Glutamatergic neuron (in vitro differentiated cells): Measurements from ENCODE around the gene C19orf73. TPM values are rescaled to one million over a fixed set of nuclear protein-coding genes. Genes with fewer than 3 reads are reported as not detected.

Experiments used
- DNase-seq: peaks from one replicate; pipeline ENCODE4 v3.0.0; 2022
- H3K27ac Mint-ChIP-seq: one replicate; pipeline ENCODE4 v1.8.0; 2020; ENCODE audit warnings: mild to moderate bottlenecking, mixed read lengths, inconsistent platforms; ENCODE audit not compliant: unreplicated experiment
- H3K27me3 Mint-ChIP-seq: one replicate; pipeline ENCODE4 v1.8.0; 2020; ENCODE audit warnings: mild to moderate bottlenecking, moderate library complexity, mixed read lengths, inconsistent platforms; ENCODE audit not compliant: unreplicated experiment
- H3K36me3 Mint-ChIP-seq: one replicate; pipeline ENCODE4 v1.8.0; 2020; ENCODE audit warnings: mild to moderate bottlenecking, mixed read lengths, inconsistent platforms; ENCODE audit not compliant: unreplicated experiment
- H3K4me1 Mint-ChIP-seq: one replicate; pipeline ENCODE4 v1.8.0; 2020; ENCODE audit warnings: mild to moderate bottlenecking, low read depth, mixed read lengths, inconsistent platforms; ENCODE audit not compliant: unreplicated experiment
- H3K4me3 Mint-ChIP-seq: one replicate; pipeline ENCODE4 v1.8.0; 2020; ENCODE audit warnings: mild to moderate bottlenecking, mixed read lengths, inconsistent platforms; ENCODE audit not compliant: unreplicated experiment
- H3K9me3 Mint-ChIP-seq: one replicate; pipeline ENCODE4 v1.8.0; 2020; ENCODE audit warnings: mild to moderate bottlenecking, moderate library complexity, mixed read lengths, inconsistent platforms; ENCODE audit not compliant: unreplicated experiment
- total RNA-seq: library from RNA; stranded (reverse); fragmentation: NEBNext Ultra II Directional; extraction: Animal tissue kit (Norgen Biotek cat#: 25700); gene quantifications from one replicate; pipeline ENCODE4 v1.2.1, GENCODE V29; 2021; ENCODE audit not compliant: unreplicated experiment
- TF ChIP-seq, protein P1 (sequence below): fragments of 200-600 bp; sonication (generic); IDR thresholded peaks from one replicate; pipeline ENCODE4 v1.5.0; 2021; ENCODE audit not compliant: partially characterized antibody, unreplicated experiment

Gene C19orf73
- total RNA-seq, 1 donor from 2014 or later = 3.2 TPM

- TF ChIP-seq, protein P1, sequence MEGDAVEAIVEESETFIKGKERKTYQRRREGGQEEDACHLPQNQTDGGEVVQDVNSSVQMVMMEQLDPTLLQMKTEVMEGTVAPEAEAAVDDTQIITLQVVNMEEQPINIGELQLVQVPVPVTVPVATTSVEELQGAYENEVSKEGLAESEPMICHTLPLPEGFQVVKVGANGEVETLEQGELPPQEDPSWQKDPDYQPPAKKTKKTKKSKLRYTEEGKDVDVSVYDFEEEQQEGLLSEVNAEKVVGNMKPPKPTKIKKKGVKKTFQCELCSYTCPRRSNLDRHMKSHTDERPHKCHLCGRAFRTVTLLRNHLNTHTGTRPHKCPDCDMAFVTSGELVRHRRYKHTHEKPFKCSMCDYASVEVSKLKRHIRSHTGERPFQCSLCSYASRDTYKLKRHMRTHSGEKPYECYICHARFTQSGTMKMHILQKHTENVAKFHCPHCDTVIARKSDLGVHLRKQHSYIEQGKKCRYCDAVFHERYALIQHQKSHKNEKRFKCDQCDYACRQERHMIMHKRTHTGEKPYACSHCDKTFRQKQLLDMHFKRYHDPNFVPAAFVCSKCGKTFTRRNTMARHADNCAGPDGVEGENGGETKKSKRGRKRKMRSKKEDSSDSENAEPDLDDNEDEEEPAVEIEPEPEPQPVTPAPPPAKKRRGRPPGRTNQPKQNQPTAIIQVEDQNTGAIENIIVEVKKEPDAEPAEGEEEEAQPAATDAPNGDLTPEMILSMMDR = no peak
- H3K27me3 Mint-ChIP-seq = peaks cover 20% of the 10 kb centered on the region
- DNase-seq = no peak
- H3K4me1 Mint-ChIP-seq = peaks cover 27% of the 10 kb centered on the region
- H3K36me3 Mint-ChIP-seq = peaks cover 12% of the 10 kb centered on the region
- peaks cover 11% of the 10 kb centered on the region for H3K9me3 Mint-ChIP-seq
- H3K4me3 Mint-ChIP-seq = peak overlapping the region; percentile 87
- peak overlapping the region; percentile 72 for H3K27ac Mint-ChIP-seq
These were observed 1.9 kb upstream of the C19orf73 start for GRCh38 chr19:49120868-49121267.

- peaks cover 27% of the 10 kb centered on the region for H3K4me1 Mint-ChIP-seq
- TF ChIP-seq, protein P1 = no peak
- no peak for DNase-seq
- H3K27ac Mint-ChIP-seq = peak overlapping the region; percentile 72
- H3K4me3 Mint-ChIP-seq = peak overlapping the region; percentile 87
- H3K36me3 Mint-ChIP-seq = peaks cover 12% of the 10 kb centered on the region
- peaks cover 11% of the 10 kb centered on the region for H3K9me3 Mint-ChIP-seq
- H3K27me3 Mint-ChIP-seq = peaks cover 20% of the 10 kb centered on the region
These were observed 1.4 kb upstream of the C19orf73 start for GRCh38 chr19:49120325-49120683.

GRCh38 chr19:49119411-49120324, 725 bp upstream of the C19orf73 start, which contains the start of gene PPFIA3:
Gene PPFIA3, plus strand, starts transcription at chr19:49119544. Its CDS starts 8,330 bp downstream, at chr19:49127874.
- TF ChIP-seq, protein P1 = no peak
- Mint-ChIP-seq H3K27ac (peak within 1 kb of the TSS; percentile 86), H3K4me3 (peak within 1 kb of the TSS; percentile 93), H3K9me3 (peaks cover 13% of the 10 kb centered on the region), H3K36me3 (peaks cover 12% of the 10 kb centered on the region), H3K4me1 (peaks cover 23% of the 10 kb centered on the region), H3K27me3 (peaks cover 23% of the 10 kb centered on the region)
- peak; percentile 74 for DNase-seq

- peak overlapping the region; percentile 86 for H3K27ac Mint-ChIP-seq
- H3K4me1 Mint-ChIP-seq = peaks cover 25% of the 10 kb centered on the region
- TF ChIP-seq, protein P1 = no peak
- H3K36me3 Mint-ChIP-seq = peaks cover 12% of the 10 kb centered on the region
- peaks cover 29% of the 10 kb centered on the region for H3K27me3 Mint-ChIP-seq
- H3K9me3 Mint-ChIP-seq = peaks cover 20% of the 10 kb centered on the region
- DNase-seq = peak; percentile 29
- peak overlapping the region; percentile 93 for H3K4me3 Mint-ChIP-seq
These were observed 1.0 kb downstream of the C19orf73 start for GRCh38 chr19:49117677-49118564.
